GM21737 (cell line): ENCODE measurements around the gene SEMA4B.
"Not testable (repeated sequence)": the region's sequence is repeated elsewhere in the genome, so short reads cannot be mapped to it uniquely, and the experiment has no call there.

Source experiments
- ATAC-seq: cut with Tn5 transposase; IDR thresholded peaks from one replicate; pipeline ENCODE4 v1.9.1; 2021; ENCODE audit warnings: mild to moderate bottlenecking, moderate library complexity; ENCODE audit not compliant: unreplicated experiment

The SEMA4B gene

GRCh38 chr15:90181776-90182175 is 19.4 kb upstream of the SEMA4B start:
- ATAC-seq, result no peak

GRCh38 chr15:90184119-90184785 is 16.9 kb upstream of the SEMA4B start:
- ATAC-seq, result peak; percentile 18

- ATAC-seq, result peak; percentile 69
These were observed 16.1 kb upstream of the SEMA4B start for GRCh38 chr15:90184786-90185704.

GRCh38 chr15:90187257-90187868 is 13.8 kb upstream of the SEMA4B start:
- ATAC-seq, result no peak

- not testable (repeated sequence) for ATAC-seq
These were observed 13.1 kb upstream of the SEMA4B start for GRCh38 chr15:90188065-90188464.

- no peak for ATAC-seq
These were observed 12.0 kb upstream of the SEMA4B start for GRCh38 chr15:90188914-90189748.

DNA sequence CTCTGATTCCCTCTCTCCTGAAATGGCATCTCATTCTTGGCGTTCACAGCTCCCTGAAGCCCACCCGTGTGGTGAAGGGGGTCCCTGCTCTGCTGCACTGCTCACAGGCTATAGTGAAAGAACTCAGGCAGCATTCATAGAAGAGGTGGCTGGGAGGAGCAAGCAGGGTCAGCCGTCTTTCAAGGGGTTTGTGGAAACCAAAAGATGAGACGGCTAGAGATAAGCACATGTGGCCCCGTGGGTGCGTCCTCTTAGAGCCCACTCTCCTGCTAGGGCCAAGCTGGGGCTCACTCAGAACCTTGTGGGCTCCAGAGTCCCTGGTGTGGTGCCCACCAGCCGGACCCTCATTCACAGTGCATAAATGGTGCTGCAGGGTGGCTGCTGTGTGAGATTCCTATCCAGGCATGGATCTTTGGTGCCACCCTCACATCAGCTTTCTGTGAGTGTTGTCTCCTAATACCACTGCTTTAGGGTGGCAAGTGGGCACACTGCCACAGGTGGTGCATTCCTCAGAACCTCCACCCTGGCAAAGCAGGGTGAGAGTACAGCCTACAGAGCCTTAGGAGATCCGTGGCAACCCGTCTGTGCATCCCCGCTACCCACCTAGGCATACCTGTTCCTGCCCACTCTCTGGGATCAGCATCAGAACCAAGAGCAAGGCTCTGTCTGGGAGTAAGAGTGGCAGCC is 11.2 kb upstream of the SEMA4B start:
- no peak for ATAC-seq

GRCh38 chr15:90190606-90191343 is 10.4 kb upstream of the SEMA4B start:
- ATAC-seq, result peak; percentile 40

- ATAC-seq, result peak; percentile 19
These were observed 9.8 kb upstream of the SEMA4B start for GRCh38 chr15:90191344-90191687.

DNA sequence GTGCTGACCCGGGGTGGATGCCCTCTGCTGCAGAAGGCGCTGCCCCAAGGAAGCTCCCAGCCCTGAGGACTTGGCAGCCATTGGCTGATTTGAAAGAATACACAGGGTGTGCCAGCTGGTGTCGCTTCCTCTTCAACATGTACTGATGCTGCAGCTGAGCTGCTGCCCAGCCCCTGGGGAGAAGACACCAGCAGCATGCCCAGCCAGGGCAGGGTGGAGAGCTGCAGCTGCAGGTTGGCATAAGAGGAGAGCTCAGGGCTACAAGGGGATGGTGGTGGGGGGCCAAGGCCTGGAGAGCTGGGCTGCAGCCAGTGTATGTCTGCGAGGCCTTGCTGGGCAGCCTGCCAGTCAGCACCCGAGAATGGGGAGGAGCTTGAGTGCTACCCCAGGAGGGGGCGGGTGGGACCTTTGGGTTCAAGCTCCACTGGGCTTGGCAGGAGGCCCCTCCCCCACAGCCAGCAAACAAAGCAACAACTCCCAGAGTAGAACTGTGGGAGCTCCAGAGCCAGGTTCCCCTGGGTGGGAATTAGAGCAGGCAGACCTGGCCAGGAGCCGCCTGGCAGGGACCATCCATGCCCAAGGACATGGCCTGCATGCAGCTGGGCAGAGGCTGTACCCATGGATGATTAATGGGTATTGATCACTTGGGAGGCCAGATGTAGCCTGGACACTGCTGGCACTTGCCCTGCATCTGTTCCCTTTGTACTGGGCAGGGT is 9.2 kb upstream of the SEMA4B start:
- ATAC-seq, result peak; percentile 61

GRCh38 chr15:90192961-90193786 is 8.0 kb upstream of the SEMA4B start:
- ATAC-seq, result no peak

GRCh38 chr15:90194655-90195054 is 6.5 kb upstream of the SEMA4B start:
- ATAC-seq, result no peak

GRCh38 chr15:90200534-90201129 is 498 bp upstream of the SEMA4B start:
- ATAC-seq, result no peak

GRCh38 chr15:90201944-90202375 is 830 bp downstream of the SEMA4B start:
- no peak for ATAC-seq

DNA sequence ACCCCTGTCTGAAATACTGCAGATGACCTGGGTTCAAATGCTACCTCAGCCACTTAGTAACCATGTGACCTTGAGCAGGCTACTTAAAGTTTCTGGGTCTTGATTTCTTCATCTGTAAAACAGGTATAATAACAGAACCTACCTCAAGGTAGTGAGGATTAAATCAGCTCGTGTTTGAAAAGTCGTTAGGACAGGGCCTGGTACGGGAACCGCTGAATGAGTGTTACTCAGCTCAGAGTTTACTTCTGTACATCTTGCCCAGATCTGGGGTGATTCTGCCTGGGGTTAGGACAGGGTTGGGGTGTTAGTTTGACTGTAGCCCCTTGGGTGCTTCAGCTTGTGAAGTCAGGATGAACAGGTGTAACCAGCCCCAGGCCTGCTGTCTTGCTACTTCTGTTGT is 1.8 kb downstream of the SEMA4B start:
- ATAC-seq, result no peak

DNA sequence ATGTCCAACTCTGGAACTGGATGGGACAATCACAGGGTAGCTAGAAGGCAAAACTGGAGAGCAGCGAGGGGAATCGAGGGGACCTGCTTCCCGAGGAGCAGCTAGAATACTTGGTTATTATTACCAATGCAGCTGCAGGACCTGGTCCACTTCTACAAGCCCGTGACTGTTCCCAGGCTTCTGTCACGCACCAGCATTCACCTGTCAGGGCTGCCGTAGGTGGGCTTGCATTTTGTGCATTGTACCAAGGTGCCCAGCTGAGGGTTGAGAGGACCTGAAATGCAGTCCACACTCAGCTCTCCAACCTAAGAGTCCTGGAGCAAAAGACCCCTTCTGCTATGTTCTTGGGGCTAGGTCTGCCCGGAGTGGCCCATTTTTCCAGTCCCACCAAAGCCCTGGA is 2.3 kb downstream of the SEMA4B start:
- no peak for ATAC-seq

DNA sequence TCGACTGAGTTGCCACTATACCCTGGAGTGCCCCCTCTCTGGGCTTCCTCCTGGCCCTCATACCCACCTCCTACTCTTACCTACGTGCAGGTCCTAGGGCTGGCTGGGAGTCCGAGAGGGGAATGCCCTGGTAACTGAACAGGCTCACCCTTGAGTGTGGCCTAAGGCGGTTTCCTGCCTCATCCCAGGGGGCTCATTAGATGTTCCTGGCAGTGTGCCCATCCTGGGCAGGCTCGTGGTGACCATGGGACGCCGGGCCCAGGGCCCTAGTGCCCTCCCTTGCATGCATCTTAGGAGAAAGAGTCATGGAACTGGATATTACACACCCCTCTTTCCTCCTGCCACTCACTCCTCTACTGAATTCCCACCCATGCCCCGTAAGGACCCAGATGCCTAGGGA is 2.8 kb downstream of the SEMA4B start:
- no peak for ATAC-seq
